Measurements from ENCODE around the gene KDF1.

KDF1 gene

DNA sequence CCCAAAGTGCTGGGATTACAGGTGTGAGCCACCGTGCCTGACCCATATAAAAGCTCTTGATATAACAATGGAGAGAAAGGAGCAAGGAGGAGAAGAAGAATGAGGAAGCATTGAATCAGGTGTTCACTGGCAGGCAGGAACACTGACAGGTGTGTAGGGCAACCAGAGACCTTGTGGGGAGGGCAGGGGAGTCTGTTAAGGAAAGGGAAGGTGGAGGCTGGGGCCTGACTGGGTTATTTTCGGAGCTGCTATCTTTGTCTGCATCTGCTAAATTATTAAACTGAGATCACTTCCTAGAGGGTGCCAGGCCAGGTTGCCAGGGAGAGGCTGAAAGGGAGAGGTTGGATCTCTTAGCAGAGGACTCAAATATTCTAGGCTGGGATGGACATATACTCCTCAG lies 26.4 kb upstream of the KDF1 start:
- H3K27me3 ChIP-seq (ENCODE audit: low read depth, low read length): no peaks in the 10 kb centered on the region
- H3K27ac ChIP-seq (ENCODE audit: low read length): no peak overlapping the region
- H3K9ac ChIP-seq (ENCODE audit: low read length): no peak overlapping the region
- H4K20me1 ChIP-seq (ENCODE audit: insufficient read depth, low read length): no peaks in the 10 kb centered on the region
- no peaks in the 10 kb centered on the region for H3K79me2 ChIP-seq (ENCODE audit: low read length)
- TF ChIP-seq, protein P1, sequence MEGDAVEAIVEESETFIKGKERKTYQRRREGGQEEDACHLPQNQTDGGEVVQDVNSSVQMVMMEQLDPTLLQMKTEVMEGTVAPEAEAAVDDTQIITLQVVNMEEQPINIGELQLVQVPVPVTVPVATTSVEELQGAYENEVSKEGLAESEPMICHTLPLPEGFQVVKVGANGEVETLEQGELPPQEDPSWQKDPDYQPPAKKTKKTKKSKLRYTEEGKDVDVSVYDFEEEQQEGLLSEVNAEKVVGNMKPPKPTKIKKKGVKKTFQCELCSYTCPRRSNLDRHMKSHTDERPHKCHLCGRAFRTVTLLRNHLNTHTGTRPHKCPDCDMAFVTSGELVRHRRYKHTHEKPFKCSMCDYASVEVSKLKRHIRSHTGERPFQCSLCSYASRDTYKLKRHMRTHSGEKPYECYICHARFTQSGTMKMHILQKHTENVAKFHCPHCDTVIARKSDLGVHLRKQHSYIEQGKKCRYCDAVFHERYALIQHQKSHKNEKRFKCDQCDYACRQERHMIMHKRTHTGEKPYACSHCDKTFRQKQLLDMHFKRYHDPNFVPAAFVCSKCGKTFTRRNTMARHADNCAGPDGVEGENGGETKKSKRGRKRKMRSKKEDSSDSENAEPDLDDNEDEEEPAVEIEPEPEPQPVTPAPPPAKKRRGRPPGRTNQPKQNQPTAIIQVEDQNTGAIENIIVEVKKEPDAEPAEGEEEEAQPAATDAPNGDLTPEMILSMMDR (IDR thresholded peaks at IDR 0.05; ENCODE audit: low read depth, low read length): no peak
- no peak for TF ChIP-seq EZH2phosphoT487 (IDR thresholded peaks at IDR 0.05; ENCODE audit: low read depth)
- no peaks in the 10 kb centered on the region for H3K9me3 ChIP-seq (ENCODE audit: insufficient read depth, low read length)
- no peak overlapping the region for H2AFZ ChIP-seq (ENCODE audit: low read depth, low read length)
- H3K4me2 ChIP-seq (ENCODE audit: low read length): no peak overlapping the region
- H3K4me3 ChIP-seq (ENCODE audit: low read length): no peak overlapping the region
- H3K36me3 ChIP-seq (replicated peaks; ENCODE audit: low read depth, low read length): no peaks in the 10 kb centered on the region
- H3K4me1 ChIP-seq (ENCODE audit: low read length): no peaks in the 10 kb centered on the region

DNA sequence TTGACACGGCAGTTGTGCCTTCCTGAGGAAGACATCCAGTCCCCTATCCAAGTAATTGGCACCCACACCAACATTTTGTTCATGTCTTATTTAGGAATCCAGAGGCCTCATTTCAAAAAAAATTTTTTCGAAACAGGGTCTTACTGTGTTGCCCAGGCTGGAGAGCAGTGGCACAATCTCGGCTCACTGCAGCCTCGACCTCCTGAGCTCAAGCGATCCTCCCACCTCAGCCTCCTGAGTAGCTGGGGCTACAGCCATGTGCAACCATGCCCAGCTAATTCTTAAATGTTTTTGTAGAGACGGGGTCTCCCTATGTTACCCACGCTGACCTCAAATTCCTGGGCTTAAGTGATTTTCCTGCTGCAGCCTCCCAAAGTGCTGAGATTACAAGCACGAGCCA lies 24.0 kb upstream of the KDF1 start:
- Histone ChIP-seq H4K20me1 (ENCODE audit: insufficient read depth, low read length) (no peaks in the 10 kb centered on the region), H3K27ac (ENCODE audit: low read length) (no peak overlapping the region), H3K79me2 (ENCODE audit: low read length) (no peaks in the 10 kb centered on the region), H3K4me1 (ENCODE audit: low read length) (no peaks in the 10 kb centered on the region), H3K9me3 (ENCODE audit: insufficient read depth, low read length) (no peaks in the 10 kb centered on the region), H3K4me3 (ENCODE audit: low read length) (no peak overlapping the region), H3K27me3 (ENCODE audit: low read depth, low read length) (no peaks in the 10 kb centered on the region), H3K4me2 (ENCODE audit: low read length) (no peak overlapping the region), H3K9ac (ENCODE audit: low read length) (no peak overlapping the region), H3K36me3 (replicated peaks; ENCODE audit: low read depth, low read length) (no peaks in the 10 kb centered on the region), H2AFZ (ENCODE audit: low read depth, low read length) (no peak overlapping the region)
- TF ChIP-seq, protein P1 (IDR thresholded peaks at IDR 0.05; ENCODE audit: low read depth, low read length): no peak
- TF ChIP-seq EZH2phosphoT487 (IDR thresholded peaks at IDR 0.05; ENCODE audit: low read depth): no peak

DNA sequence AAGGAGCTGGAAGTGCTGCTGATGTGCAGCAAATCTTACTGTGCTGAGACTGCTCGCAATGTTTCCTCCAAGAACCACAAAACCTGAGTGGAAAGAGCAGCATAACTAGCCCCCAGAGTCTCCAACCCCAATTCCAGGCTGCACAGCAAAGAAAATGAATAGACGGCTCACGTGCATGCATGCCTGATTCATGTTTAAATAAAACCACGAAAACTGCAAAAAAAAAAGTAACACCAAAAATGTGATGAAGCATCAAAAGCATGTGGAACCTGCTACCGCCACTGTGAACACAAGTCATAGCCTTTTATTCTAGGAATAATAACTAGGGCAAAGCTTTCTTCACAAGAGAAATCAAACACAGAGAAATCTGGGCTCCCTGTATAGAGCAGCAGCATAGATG lies 23.6 kb upstream of the KDF1 start:
- H3K27me3 ChIP-seq (ENCODE audit: low read depth, low read length): no peaks in the 10 kb centered on the region
- H3K4me1 ChIP-seq (ENCODE audit: low read length): no peaks in the 10 kb centered on the region
- no peak overlapping the region for H3K27ac ChIP-seq (ENCODE audit: low read length)
- H3K9me3 ChIP-seq (ENCODE audit: insufficient read depth, low read length): no peaks in the 10 kb centered on the region
- no peak overlapping the region for H3K9ac ChIP-seq (ENCODE audit: low read length)
- H3K4me3 ChIP-seq (ENCODE audit: low read length): no peak overlapping the region
- no peaks in the 10 kb centered on the region for H3K36me3 ChIP-seq (replicated peaks; ENCODE audit: low read depth, low read length)
- no peak for TF ChIP-seq EZH2phosphoT487 (IDR thresholded peaks at IDR 0.05; ENCODE audit: low read depth)
- TF ChIP-seq, protein P1 (IDR thresholded peaks at IDR 0.05; ENCODE audit: low read depth, low read length): no peak
- no peaks in the 10 kb centered on the region for H4K20me1 ChIP-seq (ENCODE audit: insufficient read depth, low read length)
- no peak overlapping the region for H2AFZ ChIP-seq (ENCODE audit: low read depth, low read length)
- H3K79me2 ChIP-seq (ENCODE audit: low read length): no peaks in the 10 kb centered on the region
- no peak overlapping the region for H3K4me2 ChIP-seq (ENCODE audit: low read length)

DNA sequence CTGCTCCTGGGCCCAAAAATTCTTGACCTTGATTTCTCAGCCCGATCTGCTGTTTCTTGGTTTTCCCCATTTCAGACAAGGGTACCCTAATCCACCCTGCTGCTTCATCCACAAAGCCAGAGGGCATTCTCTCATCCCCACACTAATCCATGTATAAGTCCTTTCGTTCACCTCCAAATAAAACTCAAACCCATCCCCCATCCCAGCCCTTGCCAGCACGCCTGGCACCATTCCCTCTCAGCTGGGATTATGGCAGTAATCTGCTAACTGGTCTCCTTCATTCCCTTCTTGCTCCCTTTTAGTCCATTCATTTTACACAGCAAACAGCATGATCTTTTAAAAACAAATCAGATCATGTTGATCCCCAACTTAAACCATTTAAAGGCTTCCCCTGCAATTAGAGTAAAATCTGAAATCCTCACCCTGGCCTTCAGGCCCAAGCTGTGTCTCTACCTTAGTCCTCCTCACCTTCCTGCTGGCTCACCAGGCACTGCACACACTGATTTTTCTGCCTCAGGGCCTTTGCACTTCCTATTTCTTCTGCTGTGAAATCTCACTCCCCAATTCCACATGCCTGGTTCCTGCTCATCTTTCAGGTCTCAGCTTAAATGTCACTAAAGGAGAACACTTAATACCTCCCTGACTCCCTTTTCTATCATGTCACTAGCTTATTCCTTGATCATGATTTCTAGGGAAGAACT lies 21.0 kb upstream of the KDF1 start:
- no peak overlapping the region for H3K4me2 ChIP-seq (ENCODE audit: low read length)
- no peak overlapping the region for H2AFZ ChIP-seq (ENCODE audit: low read depth, low read length)
- TF ChIP-seq, protein P1 (IDR thresholded peaks at IDR 0.05; ENCODE audit: low read depth, low read length): no peak
- TF ChIP-seq EZH2phosphoT487 (IDR thresholded peaks at IDR 0.05; ENCODE audit: low read depth): no peak
- no peaks in the 10 kb centered on the region for H3K79me2 ChIP-seq (ENCODE audit: low read length)
- no peaks in the 10 kb centered on the region for H3K27me3 ChIP-seq (ENCODE audit: low read depth, low read length)
- no peaks in the 10 kb centered on the region for H3K9me3 ChIP-seq (ENCODE audit: insufficient read depth, low read length)
- H3K4me3 ChIP-seq (ENCODE audit: low read length): no peak overlapping the region
- H3K27ac ChIP-seq (ENCODE audit: low read length): no peak overlapping the region
- no peaks in the 10 kb centered on the region for H3K36me3 ChIP-seq (replicated peaks; ENCODE audit: low read depth, low read length)
- no peaks in the 10 kb centered on the region for H3K4me1 ChIP-seq (ENCODE audit: low read length)
- no peak overlapping the region for H3K9ac ChIP-seq (ENCODE audit: low read length)
- no peaks in the 10 kb centered on the region for H4K20me1 ChIP-seq (ENCODE audit: insufficient read depth, low read length)
